Lung (tissue), 12 donors: ENCODE measurements around the gene SYTL2. TPM values are rescaled to one million over a fixed set of nuclear protein-coding genes. Genes with fewer than 3 reads are reported as not detected.

Experiments
- ATAC-seq: fragments of 200-7000 bp; cut with Tn5 transposase; one replicate; pipeline ENCODE4 v1.9.1; 2020; ENCODE audit warnings: moderate number of reproducible peaks; ENCODE audit not compliant: insufficient read depth, low FRiP score
- DNase-seq, 3 donors: peaks; one replicate each; pipeline ENCODE4 v3.0.0-alpha.2; 2013 to 2017
- H3K27ac ChIP-seq, 2 donors: one replicate each; pipeline ENCODE4 v1.5.1; 2013; ENCODE audit warnings: mild to moderate bottlenecking in 2 of 2, moderate library complexity in 2 of 2, control low read depth in 1 of 2, inconsistent platforms in 1 of 2, low read depth in 1 of 2, low read length in 1 of 2
- H3K27me3 ChIP-seq, 3 donors: one replicate each; pipeline ENCODE4 v1.5.1; 2013; ENCODE audit warnings: low read length in 2 of 3; ENCODE audit not compliant: control insufficient read depth in 3 of 3, insufficient read depth in 3 of 3
- H3K36me3 ChIP-seq, 4 donors: one replicate each; pipeline ENCODE4 v1.5.1; 2013; ENCODE audit warnings: low read length in 4 of 4, mild to moderate bottlenecking in 1 of 4, moderate library complexity in 1 of 4; ENCODE audit not compliant: control insufficient read depth in 4 of 4, insufficient read depth in 4 of 4
- H3K4me1 ChIP-seq, 5 donors: one replicate each; pipeline ENCODE4 v1.5.1; 2013; ENCODE audit warnings: low read length in 5 of 5, mild to moderate bottlenecking in 2 of 5, moderate library complexity in 1 of 5; ENCODE audit not compliant: control insufficient read depth in 5 of 5, insufficient read depth in 5 of 5
- H3K4me3 ChIP-seq: one replicate; pipeline ENCODE4 v1.5.1; 2013; ENCODE audit warnings: mild to moderate bottlenecking, control low read depth, moderate library complexity
- H3K9ac ChIP-seq, 2 donors: one replicate each; pipeline ENCODE4 v1.5.1; 2013; ENCODE audit warnings: low read length in 2 of 2, control low read depth in 1 of 2; ENCODE audit not compliant: insufficient read depth in 1 of 2
- H3K9me3 ChIP-seq, 4 donors: one replicate each; pipeline ENCODE4 v1.5.1; 2013; ENCODE audit warnings: low read length in 3 of 4, mild to moderate bottlenecking in 1 of 4, moderate library complexity in 1 of 4; ENCODE audit not compliant: control insufficient read depth in 4 of 4, insufficient read depth in 3 of 4
- WGBS, 2 donors: extraction: QIAGEN DNeasy Blood & Tissue Kit; methylation state at CpG; one replicate each; pipeline ENCODE4 v1.1.7; 2013; 5-methylcytosine and 5-hydroxymethylcytosine counted together
- polyA plus RNA-seq, 2 donors: library from polyadenylated mRNA; stranded (reverse); fragments of 200-250 nt; gene quantifications; one replicate each; pipeline ENCODE4 v1.2.1, GENCODE V29; 2013
- total RNA-seq, 2 donors: library from RNA; depleted of rRNA in 1 of 2; stranded (reverse); fragments of >200 nt in 1 of 2; gene quantifications; one replicate each; pipeline ENCODE4 v1.2.1, GENCODE V29; 2014 to 2021
- TF ChIP-seq, protein P1 (sequence below): IDR thresholded peaks from 2 replicates; pipeline ENCODE4 v1.5.1; 2012; ENCODE audit warnings: mild to moderate bottlenecking; ENCODE audit errors: control extremely low read depth, extremely low read depth
- donor health status: control.
- donor health status: control.
- donor health status: Bipolar disorder and iron deficiency.
- donor health status: healthy.
- donor health status: DM: yes; HTN: yes; CAD: no.

Gene SYTL2
- total and polyA plus RNA-seq, 4 donors, result 6.7 to 39.0 (median 16.5) TPM

DNA sequence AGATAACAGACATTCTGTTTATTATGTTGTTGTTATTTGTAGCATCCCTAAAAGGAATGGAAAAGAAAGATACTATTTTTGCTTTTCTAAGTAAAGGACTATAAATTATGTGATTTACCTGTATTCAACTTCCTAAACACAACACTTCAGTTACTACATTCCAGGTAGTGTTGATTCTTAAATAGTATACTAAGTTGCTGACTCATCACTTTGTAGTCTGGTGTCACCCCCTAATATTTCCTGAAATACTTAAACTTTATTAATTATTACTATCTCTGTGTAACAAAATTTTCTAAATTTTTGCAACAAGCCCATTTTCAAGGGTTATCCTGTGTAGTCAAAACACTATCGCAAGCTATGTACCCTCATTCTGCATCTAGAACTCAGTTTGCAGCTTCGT, 7.0 kb downstream of the SYTL2 start:
- no peaks in the 10 kb centered on the region for H3K9me3 ChIP-seq
- H3K36me3 ChIP-seq, result no peaks in the 10 kb centered on the region
- no peak for DNase-seq
- TF ChIP-seq, protein P1, sequence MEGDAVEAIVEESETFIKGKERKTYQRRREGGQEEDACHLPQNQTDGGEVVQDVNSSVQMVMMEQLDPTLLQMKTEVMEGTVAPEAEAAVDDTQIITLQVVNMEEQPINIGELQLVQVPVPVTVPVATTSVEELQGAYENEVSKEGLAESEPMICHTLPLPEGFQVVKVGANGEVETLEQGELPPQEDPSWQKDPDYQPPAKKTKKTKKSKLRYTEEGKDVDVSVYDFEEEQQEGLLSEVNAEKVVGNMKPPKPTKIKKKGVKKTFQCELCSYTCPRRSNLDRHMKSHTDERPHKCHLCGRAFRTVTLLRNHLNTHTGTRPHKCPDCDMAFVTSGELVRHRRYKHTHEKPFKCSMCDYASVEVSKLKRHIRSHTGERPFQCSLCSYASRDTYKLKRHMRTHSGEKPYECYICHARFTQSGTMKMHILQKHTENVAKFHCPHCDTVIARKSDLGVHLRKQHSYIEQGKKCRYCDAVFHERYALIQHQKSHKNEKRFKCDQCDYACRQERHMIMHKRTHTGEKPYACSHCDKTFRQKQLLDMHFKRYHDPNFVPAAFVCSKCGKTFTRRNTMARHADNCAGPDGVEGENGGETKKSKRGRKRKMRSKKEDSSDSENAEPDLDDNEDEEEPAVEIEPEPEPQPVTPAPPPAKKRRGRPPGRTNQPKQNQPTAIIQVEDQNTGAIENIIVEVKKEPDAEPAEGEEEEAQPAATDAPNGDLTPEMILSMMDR, result no peak
- peaks cover 0 to 3% (median 0%) of the 10 kb centered on the region in 5 donors for H3K4me1 ChIP-seq
- no peak overlapping the region for H3K27ac ChIP-seq
- no peak overlapping the region for H3K4me3 ChIP-seq
- H3K9ac ChIP-seq, result no peak overlapping the region
- H3K27me3 ChIP-seq, result no peaks in the 10 kb centered on the region
- 95 to 97% methylated on average over 2 of the region's 2 CpGs for whole genome bisulfite sequencing, 2 donors
- no peak for ATAC-seq

DNA sequence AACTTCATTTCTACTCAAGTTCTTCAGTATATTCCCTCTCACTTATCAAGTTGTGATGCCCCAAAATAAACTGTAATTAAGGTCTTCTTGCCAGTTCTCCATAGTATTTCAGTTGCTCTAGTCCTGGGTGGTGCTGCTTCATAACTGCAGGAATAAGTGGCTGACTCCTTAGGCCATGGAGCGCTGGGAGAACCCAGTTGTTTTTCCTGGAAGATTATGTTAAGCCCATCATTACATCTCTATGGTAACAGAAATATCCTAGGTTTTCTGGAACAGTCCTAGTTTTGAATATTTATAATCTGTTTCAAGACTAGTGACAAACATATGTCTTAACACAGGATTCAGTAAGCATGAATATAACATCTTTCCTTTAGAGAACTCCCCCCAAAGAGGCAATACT, 7.6 kb downstream of the SYTL2 start:
- 88 to 89% methylated on average over 1 of the region's 1 CpG for WGBS, 2 donors
- H3K4me1 ChIP-seq, result peaks cover 0 to 2% (median 0%) of the 10 kb centered on the region in 5 donors
- TF ChIP-seq, protein P1, result no peak

DNA sequence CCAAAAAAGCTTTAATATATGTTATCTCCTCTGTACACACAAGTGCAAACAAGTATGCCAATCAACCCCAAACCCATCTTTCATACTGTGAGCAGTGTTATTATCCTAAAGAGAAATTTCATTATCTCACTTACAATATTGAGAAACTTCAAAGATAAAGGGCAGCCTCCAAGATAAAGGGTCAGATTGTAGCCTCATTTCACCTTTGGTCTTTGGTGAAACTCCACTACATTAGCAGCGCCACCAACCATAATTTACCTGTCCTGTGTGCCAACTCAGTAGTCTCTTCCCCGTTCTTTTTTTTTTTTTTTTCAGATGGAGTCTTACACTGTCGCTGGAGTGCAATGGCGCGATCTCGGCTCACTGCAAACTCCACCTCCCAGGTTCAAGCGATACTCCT, 9.4 kb downstream of the SYTL2 start:
- H3K9ac ChIP-seq, result no peak overlapping the region
- H3K27me3 ChIP-seq, result no peaks in the 10 kb centered on the region
- H3K4me1 ChIP-seq, result peaks cover 0 to 2% (median 0%) of the 10 kb centered on the region in 5 donors
- WGBS, 2 donors, result 95 to 97% methylated on average over 7 of the region's 7 CpGs
- TF ChIP-seq, protein P1, result no peak
- DNase-seq, result no peak
- no peak overlapping the region for H3K4me3 ChIP-seq
- no peak overlapping the region for H3K27ac ChIP-seq
- no peaks in the 10 kb centered on the region for H3K36me3 ChIP-seq
- no peaks in the 10 kb centered on the region for H3K9me3 ChIP-seq
- no peak for ATAC-seq

More for the DNA sequence above, 7.6 kb downstream of the SYTL2 start:
- Histone ChIP-seq H3K4me3 (no peak overlapping the region), H3K9me3 (no peaks in the 10 kb centered on the region), H3K9ac (no peak overlapping the region), H3K27ac (no peak overlapping the region), H3K36me3 (no peaks in the 10 kb centered on the region), H3K27me3 (no peaks in the 10 kb centered on the region)
- ATAC-seq (no peak), DNase-seq (no peak)
